Measurements from ENCODE around the gene COTL1.
"Not testable (repeated sequence)": the region's sequence is repeated elsewhere in the genome, so short reads cannot be mapped to it uniquely, and the experiment has no call there.

Gene COTL1

GRCh38 chr16:84647828-84648594 is 30.1 kb upstream of the COTL1 start, which contains the start of gene KLHL36:
Gene KLHL36 (plus strand): TSS chr16:84648511. CDS start chr16:84650868, 2,357 bp downstream.
- FAIRE-seq (no peak), DNase-seq (ENCODE audit: extremely low spot score, insufficient read length, low read depth) (peak; percentile 93)

- DNase-seq (ENCODE audit: extremely low spot score, insufficient read length, low read depth) (no peak), FAIRE-seq (no peak)
Observed at GRCh38 chr16:84643674-84644073, 25.8 kb upstream of the COTL1 start.

- DNase-seq (ENCODE audit: extremely low spot score, insufficient read length, low read depth) (no peak), FAIRE-seq (no peak)
Observed at GRCh38 chr16:84643180-84643583, 25.3 kb upstream of the COTL1 start.

- DNase-seq (ENCODE audit: extremely low spot score, insufficient read length, low read depth) (no peak), FAIRE-seq (no peak)
Observed at GRCh38 chr16:84641643-84642358, 23.9 kb upstream of the COTL1 start.

- DNase-seq (ENCODE audit: extremely low spot score, insufficient read length, low read depth) = no peak
- no peak for FAIRE-seq
Observed at GRCh38 chr16:84640145-84640544, 22.3 kb upstream of the COTL1 start.

- DNase-seq (ENCODE audit: extremely low spot score, insufficient read length, low read depth) (no peak), FAIRE-seq (no peak)
Observed at GRCh38 chr16:84638231-84638806, 20.4 kb upstream of the COTL1 start.

- no peak for DNase-seq (ENCODE audit: extremely low spot score, insufficient read length, low read depth)
- FAIRE-seq = no peak
Observed at GRCh38 chr16:84637709-84638108, 19.8 kb upstream of the COTL1 start.

GRCh38 chr16:84635702-84636101 is 17.8 kb upstream of the COTL1 start:
- FAIRE-seq (no peak), DNase-seq (ENCODE audit: extremely low spot score, insufficient read length, low read depth) (no peak)

- FAIRE-seq = no peak
- DNase-seq (ENCODE audit: extremely low spot score, insufficient read length, low read depth) = no peak
Observed at GRCh38 chr16:84633622-84634021, 15.7 kb upstream of the COTL1 start.

- FAIRE-seq = not testable (repeated sequence)
Observed at GRCh38 chr16:84632862-84633261, 15.0 kb upstream of the COTL1 start.

GRCh38 chr16:84631886-84632285 is 14.0 kb upstream of the COTL1 start:
- FAIRE-seq (no peak), DNase-seq (ENCODE audit: extremely low spot score, insufficient read length, low read depth) (no peak)

More at GRCh38 chr16:84632862-84633261, 15.0 kb upstream of the COTL1 start:
- not testable (repeated sequence) for DNase-seq (ENCODE audit: extremely low spot score, insufficient read length, low read depth)

GRCh38 chr16:84631153-84631466 is 13.2 kb upstream of the COTL1 start:
- FAIRE-seq = no peak

GRCh38 chr16:84630446-84631152 is 12.7 kb upstream of the COTL1 start:
- FAIRE-seq (no peak), DNase-seq (ENCODE audit: extremely low spot score, insufficient read length, low read depth) (no peak)

More at GRCh38 chr16:84631153-84631466, 13.2 kb upstream of the COTL1 start:
- DNase-seq (ENCODE audit: extremely low spot score, insufficient read length, low read depth) = no peak

- DNase-seq (ENCODE audit: extremely low spot score, insufficient read length, low read depth) = no peak
- no peak for FAIRE-seq
Observed at GRCh38 chr16:84630009-84630408, 12.1 kb upstream of the COTL1 start.

- DNase-seq (ENCODE audit: extremely low spot score, insufficient read length, low read depth) (no peak), FAIRE-seq (no peak)
Observed at GRCh38 chr16:84629580-84629979, 11.7 kb upstream of the COTL1 start.

GRCh38 chr16:84628226-84628731 is 10.4 kb upstream of the COTL1 start:
- no peak for DNase-seq (ENCODE audit: extremely low spot score, insufficient read length, low read depth)
- no peak for FAIRE-seq

GRCh38 chr16:84625556-84625955 is 7.7 kb upstream of the COTL1 start:
- DNase-seq (ENCODE audit: extremely low spot score, insufficient read length, low read depth) = no peak
- FAIRE-seq = no peak

GRCh38 chr16:84620913-84621312 is 3.0 kb upstream of the COTL1 start:
- not testable (repeated sequence) for DNase-seq (ENCODE audit: extremely low spot score, insufficient read length, low read depth); FAIRE-seq

GRCh38 chr16:84618581-84619460 is 943 bp upstream of the COTL1 start:
- no peak for DNase-seq (ENCODE audit: extremely low spot score, insufficient read length, low read depth)

More at GRCh38 chr16:84618581-84619460, 943 bp upstream of the COTL1 start:
- FAIRE-seq = no peak
